ENCODE measurements around the gene SORBS1.
A peak's percentile ranks its signal among the peaks of the same experiment; 100 is the strongest.

Gene SORBS1

DNA sequence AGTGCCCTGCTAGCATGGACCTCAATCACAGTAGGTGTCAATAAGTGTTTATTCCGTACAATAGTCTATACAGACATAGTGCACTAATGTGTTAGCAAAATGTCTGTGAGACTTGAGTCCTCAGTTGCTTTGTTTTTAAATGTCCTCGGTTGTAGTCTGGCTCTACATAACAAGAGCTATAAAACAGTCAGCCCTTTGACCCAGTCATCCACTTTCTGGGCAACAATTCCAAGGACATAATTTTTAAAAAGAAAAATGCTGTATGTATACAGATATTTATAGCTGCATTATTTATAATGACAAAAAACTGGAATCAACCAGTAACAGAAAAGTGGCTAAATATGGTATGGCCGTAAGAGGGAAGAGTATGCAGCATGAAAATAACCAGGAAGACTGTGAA, 267.5 kb downstream of the SORBS1 start:
- no peak for DNase-seq (ENCODE audit: low read depth, low spot score)

DNA sequence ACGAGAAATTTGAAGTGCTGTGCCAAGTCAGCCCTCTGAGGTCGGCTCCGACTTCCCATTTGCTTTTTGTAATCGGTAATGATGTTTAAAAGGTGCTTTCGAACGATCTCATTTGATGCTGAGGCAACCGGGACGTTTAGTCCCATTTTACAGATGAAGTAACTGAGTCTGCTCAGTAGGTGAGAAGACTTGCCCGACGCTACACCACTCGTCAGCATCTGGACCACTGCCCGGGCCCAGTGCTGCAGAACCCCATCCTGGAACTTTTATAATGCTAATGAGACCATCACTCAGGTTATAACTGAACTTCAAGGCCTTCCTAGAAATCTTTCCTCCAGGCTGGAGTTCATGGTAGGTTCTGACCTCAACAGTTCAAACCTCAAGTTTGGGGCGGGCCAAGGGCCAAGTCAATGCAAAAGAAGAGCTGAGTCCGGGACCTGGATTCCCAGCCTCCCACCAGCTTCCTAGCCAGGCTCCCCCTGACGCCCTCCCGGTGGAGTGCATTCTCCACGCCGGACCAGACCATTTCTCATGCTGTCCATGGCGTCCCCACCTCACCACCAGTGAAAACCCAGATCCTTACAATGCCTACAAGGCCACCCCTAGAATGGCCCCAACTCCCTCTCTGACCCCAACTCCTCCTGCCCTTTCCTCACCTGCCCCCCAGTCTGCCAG, 269.7 kb downstream of the SORBS1 start:
- DNase-seq (ENCODE audit: low read depth, low spot score), result peak; percentile 69

DNA sequence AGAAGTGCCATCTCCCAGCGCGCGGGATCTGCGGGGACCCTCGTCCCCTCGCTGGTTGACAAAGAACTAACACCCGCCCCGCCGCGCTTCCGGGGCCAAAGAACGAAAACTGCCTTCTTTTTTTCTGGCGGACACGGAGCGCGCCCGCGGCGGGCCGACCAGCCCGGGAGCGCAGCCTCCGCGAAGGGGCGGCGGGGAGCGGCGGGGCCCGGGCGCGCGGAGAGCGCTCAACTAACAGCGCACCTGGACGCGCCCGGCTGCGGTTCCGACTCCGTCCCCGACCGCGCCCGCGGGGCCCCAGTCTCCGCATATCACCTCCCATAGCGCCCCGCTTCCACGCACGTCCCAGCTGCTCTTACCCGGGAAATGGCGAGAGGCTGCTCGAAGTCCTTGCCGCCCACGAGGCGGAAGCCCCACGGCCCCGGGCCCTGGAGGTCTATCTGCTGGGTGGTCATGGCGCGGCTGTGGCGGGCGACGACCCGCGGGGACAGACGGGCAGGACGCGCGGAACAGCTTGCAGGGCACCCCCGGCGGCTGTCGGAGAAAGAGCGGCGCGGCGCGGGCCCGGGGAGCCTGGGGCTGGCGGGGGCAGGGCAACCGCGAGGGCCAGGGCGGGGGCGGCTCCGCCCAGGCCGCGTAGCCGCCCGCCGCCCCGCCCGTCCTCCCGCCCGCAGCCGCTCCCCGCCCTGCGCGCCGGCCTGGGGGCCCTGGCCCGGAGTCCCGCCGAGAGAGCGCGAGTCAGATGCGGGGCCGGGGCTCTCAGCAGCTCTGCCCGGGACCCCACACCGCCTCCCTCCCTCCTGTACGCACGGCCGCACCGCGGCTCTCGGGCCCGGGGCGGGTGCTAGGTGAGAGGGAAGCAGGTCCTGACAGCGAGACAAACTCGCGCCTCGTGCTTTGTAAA, 270.5 kb downstream of the SORBS1 start, which contains the start of gene PDLIM1:
Gene PDLIM1, minus strand, starts transcription at position 543 of the 904 bp plus-strand sequence. Its CDS starts 88 bp downstream, at position 455.
- DNase-seq (ENCODE audit: low read depth, low spot score), result peak; percentile 72

GRCh38 chr10:95289921-95290421, 271.2 kb downstream of the SORBS1 start:
- DNase-seq (ENCODE audit: low read depth, low spot score), result no peak

- DNase-seq (ENCODE audit: low read depth, low spot score), result peak; percentile 81
These were observed 271.9 kb downstream of the SORBS1 start for GRCh38 chr10:95289003-95289920.

- DNase-seq (ENCODE audit: low read depth, low spot score), result no peak
These were observed 272.9 kb downstream of the SORBS1 start for GRCh38 chr10:95288303-95288702.

DNA sequence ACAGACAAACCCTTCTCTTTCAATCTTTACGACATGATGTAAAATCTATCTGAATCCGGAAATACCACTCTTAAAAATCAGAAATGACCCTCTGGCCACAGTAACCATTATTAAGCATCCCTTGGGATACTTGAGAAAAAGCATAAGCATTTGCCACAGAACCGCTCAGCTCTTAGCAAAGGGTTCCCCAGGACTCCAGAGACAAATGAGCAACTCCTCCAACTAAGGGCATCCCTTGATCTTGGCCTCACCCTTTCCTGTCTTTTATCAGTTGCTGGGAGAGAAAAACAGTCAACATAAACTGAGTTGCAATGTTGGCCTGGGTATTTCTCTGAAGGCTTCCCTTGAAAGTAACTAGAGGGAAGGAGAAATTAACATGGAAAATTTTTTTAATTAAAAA, 273.9 kb downstream of the SORBS1 start:
- DNase-seq (ENCODE audit: low read depth, low spot score), result no peak

GRCh38 chr10:95286707-95287106, 274.5 kb downstream of the SORBS1 start:
- no peak for DNase-seq (ENCODE audit: low read depth, low spot score)

DNA sequence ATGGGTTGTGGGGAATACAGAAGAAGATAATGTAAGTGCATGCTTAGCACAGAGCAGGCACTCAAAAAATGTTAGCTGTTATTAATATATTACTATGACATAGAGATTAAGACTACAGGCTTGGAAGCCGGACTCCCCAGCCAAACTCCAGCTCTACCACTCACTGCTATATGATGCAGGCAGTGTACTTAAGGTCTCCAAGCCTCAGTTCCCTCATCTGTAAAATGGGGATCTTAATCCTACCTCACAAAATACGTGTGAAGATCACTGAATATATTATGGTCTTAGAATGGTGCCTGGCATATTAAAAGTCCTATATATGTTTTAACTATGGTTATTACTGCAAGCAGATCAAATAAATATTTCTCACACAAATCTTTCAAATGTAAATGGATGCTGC, 275.6 kb downstream of the SORBS1 start:
- no peak for DNase-seq (ENCODE audit: low read depth, low spot score)

DNA sequence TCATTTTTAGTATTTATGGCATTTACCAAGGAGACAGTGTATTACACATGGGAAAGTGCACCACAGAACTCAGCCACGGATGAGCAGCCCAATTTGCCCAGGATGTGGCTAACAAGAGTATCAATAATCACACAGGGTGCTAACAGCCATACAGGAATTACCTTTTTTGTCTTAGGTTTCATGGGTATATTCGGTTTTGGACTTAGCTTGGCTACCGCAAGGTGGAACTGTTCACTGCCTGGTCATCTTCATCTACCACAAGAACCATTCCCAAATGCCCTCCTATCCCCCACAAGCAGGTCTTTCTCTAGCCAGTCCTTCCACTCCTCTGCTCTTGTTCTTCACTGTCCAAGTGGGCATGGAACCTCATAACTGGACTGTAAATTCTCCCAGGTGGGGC, 276.4 kb downstream of the SORBS1 start:
- DNase-seq (ENCODE audit: low read depth, low spot score), result no peak

DNA sequence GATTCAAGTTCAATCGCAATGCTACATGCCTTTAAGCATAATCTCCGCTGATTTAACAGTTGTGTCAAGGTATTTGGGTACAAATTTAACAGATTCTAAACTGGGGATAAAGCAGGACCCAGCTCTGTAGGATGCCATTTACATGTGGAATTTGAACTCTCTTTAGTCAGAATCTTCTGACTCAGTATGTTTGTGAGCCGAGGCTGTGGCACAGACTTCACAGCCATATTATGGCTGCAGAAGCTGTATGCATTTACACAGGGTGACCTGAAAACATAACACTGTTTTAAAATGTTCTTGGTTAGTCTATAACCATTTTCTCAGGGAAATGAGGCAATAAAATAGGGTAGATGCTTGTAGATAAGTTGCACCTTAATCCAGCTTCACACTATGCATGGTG, 279.1 kb downstream of the SORBS1 start:
- DNase-seq (ENCODE audit: low read depth, low spot score), result no peak

- no peak for DNase-seq (ENCODE audit: low read depth, low spot score)
These were observed 280.0 kb downstream of the SORBS1 start for GRCh38 chr10:95281206-95281605.

DNA sequence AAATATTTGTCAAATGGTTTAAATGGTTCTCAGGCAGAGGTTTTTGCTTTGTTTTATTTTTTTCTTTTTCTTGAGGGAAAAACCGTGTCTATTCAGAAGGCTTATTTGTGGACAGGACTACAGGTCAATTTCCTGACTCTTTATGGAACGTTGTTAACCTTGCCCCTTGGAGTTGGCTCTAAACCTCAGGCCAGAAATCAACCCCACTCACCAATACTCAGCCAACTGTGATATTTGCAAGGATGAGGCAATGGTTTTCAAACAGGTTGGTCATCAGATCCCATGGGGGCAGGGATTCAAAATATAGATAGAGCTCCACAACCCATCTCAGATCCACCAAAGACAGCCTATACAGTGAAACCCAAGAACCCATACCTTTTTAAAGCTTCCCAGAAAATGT, 280.5 kb downstream of the SORBS1 start:
- no peak for DNase-seq (ENCODE audit: low read depth, low spot score)

DNA sequence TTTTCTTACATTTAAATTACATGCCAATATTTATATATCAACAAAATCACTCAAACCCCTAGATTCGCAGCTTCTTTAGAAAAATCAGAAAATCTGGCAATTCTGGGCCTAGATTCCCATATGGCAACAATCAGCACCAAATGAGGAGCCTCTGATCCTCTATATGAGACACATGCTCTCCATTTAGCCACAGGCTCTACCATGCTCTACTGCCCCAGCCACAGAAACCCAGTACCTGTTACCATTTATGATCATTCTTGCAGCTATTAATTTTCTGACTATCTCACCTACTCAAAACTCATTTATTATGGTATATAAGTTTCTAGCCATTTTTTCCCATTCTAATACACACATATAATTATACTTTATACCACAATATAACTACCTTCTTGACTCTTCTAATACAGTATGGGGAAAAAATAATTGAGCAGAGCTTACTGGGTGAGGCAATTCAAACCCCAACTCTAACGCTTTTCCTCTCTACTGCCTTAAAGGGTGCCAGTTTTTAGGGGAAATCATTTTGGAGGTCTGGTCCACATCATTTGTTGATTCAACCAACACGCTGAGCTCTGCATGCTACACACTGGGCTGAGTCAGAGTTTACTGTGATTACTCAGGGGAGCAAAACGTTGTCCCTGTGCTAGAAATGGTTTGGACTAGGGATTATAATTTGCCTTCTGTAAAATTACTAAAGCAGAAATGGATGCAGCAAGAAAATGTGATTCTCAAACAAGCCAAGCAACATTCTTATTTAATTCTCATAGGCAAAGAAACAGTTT, 281.9 kb downstream of the SORBS1 start:
- DNase-seq (ENCODE audit: low read depth, low spot score), result no peak

DNA sequence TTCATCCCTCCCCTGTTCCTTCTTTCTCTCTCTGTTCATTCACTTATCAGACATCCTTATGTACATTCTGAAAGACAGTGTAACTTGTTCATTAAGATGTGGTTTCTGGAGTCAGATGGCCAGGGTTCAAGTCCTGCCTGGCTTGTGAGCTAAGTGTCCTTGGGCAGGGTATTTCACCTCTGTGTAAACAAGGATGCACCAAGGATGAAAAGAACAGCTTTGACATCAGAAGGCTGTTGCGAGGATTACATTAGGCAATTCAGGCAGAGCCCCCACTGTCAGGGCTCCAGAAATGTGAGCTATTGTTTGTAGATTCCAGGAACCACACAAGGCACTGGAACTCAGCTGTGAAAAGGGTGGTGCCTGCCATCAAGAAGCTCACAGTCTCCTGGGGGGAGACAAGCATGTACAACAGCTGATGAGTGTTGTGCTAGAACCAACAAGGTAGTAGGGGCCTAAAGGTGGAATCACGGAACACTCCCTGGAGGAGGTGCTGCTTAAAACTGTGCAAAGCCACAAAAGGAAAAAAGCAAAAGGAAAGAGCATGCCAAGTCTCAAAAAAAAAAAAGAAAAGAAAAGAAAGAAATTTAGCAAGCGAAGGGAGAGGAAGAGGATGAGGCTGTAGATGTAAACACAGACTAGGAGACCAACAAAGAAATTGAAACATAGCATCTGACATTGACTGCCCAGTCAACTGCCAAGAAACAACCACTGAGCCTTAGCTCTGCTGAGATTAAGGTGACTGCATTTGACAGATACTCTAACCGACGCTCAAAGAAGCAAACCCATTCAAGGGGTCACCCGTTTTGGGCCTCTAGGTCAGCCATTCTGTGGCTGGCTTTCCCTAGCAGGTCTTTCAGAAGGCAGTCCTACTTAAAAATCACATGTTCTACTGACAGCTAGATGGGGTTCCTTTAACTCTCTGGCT, 282.8 kb downstream of the SORBS1 start:
- DNase-seq (ENCODE audit: low read depth, low spot score), result no peak

DNA sequence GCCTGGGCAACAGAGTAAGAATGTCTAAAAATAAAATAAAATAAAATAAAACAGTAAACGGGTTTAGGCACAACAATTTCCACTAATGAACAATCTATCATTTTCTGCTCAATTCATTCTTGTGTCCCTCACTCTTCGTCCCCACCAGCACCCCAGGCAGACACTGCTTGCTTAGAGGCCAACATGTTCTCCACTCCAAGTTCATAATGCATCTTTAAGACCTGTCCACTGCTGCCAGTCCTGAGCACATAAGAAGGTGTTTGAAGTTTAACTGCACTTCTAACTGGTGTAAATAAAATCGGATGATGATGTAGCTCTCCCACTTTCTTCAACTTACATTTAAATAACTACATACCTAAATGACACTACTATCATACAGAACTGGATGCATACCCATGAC, 283.6 kb downstream of the SORBS1 start:
- no peak for DNase-seq (ENCODE audit: low read depth, low spot score)

- no peak for DNase-seq (ENCODE audit: low read depth, low spot score)
These were observed 284.0 kb downstream of the SORBS1 start for GRCh38 chr10:95277201-95277570.

DNA sequence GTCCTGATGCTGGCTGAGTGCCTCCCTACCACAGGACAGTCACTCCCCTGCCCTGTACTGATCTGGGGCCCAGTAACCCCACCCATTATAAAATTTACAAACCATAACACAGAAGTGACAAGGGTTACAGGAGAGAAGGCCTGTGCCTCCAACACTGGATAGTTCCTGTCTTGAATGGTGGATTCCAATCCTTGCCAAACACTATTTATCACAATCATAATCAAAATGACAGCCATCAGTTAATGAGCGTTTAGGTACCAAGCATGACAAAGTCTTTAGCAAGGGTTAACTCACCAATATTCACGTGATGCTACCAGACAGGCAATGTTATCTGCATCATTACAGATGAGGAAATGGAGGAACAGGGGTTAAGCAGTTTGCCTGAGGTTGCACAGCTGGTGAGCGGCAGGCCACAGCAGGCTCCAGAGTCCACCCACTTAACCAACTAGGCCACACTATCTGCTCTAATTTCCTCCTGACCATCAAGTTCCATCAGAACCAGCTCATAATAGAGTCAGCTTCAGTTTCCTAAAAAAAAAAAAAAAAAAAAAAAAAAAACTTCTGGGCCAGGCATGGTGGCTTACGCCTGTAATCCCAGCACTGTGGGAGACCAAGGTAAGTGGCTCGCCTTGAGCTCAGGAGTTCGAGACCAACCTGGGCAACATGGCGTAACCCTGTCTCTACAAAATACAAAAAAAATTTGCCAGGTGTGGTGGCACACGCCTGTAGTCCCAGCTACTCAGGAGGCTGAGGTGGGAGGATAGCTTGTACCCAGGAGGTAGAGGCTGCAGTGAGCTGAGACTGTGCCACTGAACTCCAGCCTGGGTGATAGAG, 284.6 kb downstream of the SORBS1 start:
- no peak for DNase-seq (ENCODE audit: low read depth, low spot score)
